Measurements from ENCODE around the gene MARCHF6.
"Not testable (repeated sequence)": the region's sequence is repeated elsewhere in the genome, so short reads cannot be mapped to it uniquely, and the experiment has no call there.

Gene MARCHF6

GRCh38 chr5:10372726-10373709 lies 19.5 kb downstream of the MARCHF6 start:
- no peak overlapping the region for H3K4me3 ChIP-seq (replicated peaks; ENCODE audit: low read depth, low read length)
- TF ChIP-seq CTCF (IDR thresholded peaks at IDR 0.05; ENCODE audit: low read depth, low read length, missing control alignments) = no peak
- DNase-seq (ENCODE audit: extremely low read depth, low read depth) = no peak

GRCh38 chr5:10374046-10375022 lies 20.8 kb downstream of the MARCHF6 start:
- TF ChIP-seq CTCF (IDR thresholded peaks at IDR 0.05; ENCODE audit: low read depth, low read length, missing control alignments) = no peak
- H3K4me3 ChIP-seq (replicated peaks; ENCODE audit: low read depth, low read length) = no peak overlapping the region
- no peak for DNase-seq (ENCODE audit: extremely low read depth, low read depth)

- H3K4me3 ChIP-seq (replicated peaks; ENCODE audit: low read depth, low read length); DNase-seq (ENCODE audit: extremely low read depth, low read depth): not testable (repeated sequence)
Measured at GRCh38 chr5:10375146-10375545, 21.7 kb downstream of the MARCHF6 start.

GRCh38 chr5:10376544-10376943 lies 23.0 kb downstream of the MARCHF6 start:
- no peak for TF ChIP-seq CTCF (IDR thresholded peaks at IDR 0.05; ENCODE audit: low read depth, low read length, missing control alignments)
- no peak for DNase-seq (ENCODE audit: extremely low read depth, low read depth)
- no peak overlapping the region for H3K4me3 ChIP-seq (replicated peaks; ENCODE audit: low read depth, low read length)

DNA sequence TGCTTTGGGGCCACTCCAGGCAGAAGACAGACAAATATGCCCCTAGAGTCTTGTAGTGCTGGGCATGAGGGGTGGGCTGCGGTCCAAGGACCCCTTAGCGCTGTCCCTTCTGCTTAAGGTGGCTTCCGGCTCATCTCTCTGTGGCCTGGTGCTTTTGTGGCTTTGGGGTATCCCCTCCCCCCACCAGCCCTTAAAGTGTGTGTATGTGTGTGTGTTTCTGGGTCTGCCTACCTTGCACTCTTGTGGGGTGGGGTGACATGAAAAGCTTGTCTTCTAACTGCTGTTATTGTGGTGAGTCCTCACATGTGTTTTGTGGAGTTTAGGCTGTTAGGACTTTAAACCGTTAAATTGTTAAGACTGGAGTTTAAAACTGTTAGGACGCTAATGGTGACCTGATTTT lies 23.6 kb downstream of the MARCHF6 start:
- TF ChIP-seq CTCF (IDR thresholded peaks at IDR 0.05; ENCODE audit: low read depth, low read length, missing control alignments) = no peak
- DNase-seq (ENCODE audit: extremely low read depth, low read depth) = no peak
- H3K4me3 ChIP-seq (replicated peaks; ENCODE audit: low read depth, low read length) = no peak overlapping the region

DNA sequence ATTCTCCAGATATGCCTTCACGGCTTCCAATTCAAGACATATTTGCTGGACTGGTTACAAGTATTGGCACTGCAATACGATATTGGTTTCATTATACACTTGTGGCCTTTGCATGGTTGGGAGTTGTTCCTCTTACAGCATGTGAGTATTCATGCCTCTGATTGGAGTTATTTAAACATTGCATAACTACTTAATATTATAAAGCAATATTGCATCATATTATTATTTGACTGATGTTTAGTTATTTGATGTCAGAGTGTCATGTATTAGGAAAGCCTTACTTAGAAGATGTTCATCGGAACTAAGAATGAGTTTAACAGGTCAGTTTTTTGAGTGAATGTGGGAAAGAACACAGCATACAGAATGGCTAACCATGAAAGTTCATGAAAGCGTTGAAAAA lies 28.3 kb downstream of the MARCHF6 start:
- TF ChIP-seq CTCF (IDR thresholded peaks at IDR 0.05; ENCODE audit: low read depth, low read length, missing control alignments) = no peak
- no peak overlapping the region for H3K4me3 ChIP-seq (replicated peaks; ENCODE audit: low read depth, low read length)
- DNase-seq (ENCODE audit: extremely low read depth, low read depth) = no peak

GRCh38 chr5:10384483-10384882 lies 31.0 kb downstream of the MARCHF6 start:
- TF ChIP-seq CTCF (IDR thresholded peaks at IDR 0.05; ENCODE audit: low read depth, low read length, missing control alignments) = no peak
- DNase-seq (ENCODE audit: extremely low read depth, low read depth) = no peak
- H3K4me3 ChIP-seq (replicated peaks; ENCODE audit: low read depth, low read length) = no peak overlapping the region
